Panc1 (cell line): ENCODE results near the gene CCDC90B. TPM values are rescaled to one million over a fixed set of nuclear protein-coding genes. Genes with fewer than 3 reads are reported as not detected.
A peak's percentile ranks its signal among the peaks of the same experiment; 100 is the strongest.

ENCODE experiments used
- ATAC-seq: fragments of 200-7000 bp; cut with Tn5 transposase; 2 replicates; pipeline ENCODE4 v1.9.1; 2020; ENCODE audit warnings: mild to moderate bottlenecking, moderate library complexity
- BruUV-seq: library from RNA; stranded (reverse); fragments of 400-500 nt; replicated peaks from 2 replicates; lab custom pipeline; 2021; lab: Mats Ljungman, UMichigan
- CTCF ChIA-PET: fragments of 300-600 bp; sonication (Branson Sonifier 250); formaldehyde crosslinking; loops from one replicate; lab custom pipeline; 2022; ENCODE audit warnings: antibody characterized with exemption; lab: Charles Lee
- POLR2A ChIA-PET: fragments of 300-600 bp; sonication (Branson Sonifier 250); formaldehyde crosslinking; loops from one replicate; lab custom pipeline; 2022; ENCODE audit warnings: antibody characterized with exemption; lab: Charles Lee
- DNase-seq: peaks from one replicate; pipeline ENCODE4 v3.0.0-alpha.2; 2010; ENCODE audit warnings: low read depth, low spot score
- H3K27ac ChIP-seq: 2 replicates; pipeline ENCODE4 v1.5.1; 2011; ENCODE audit warnings: mild to moderate bottlenecking, low read length, inconsistent platforms
- H3K27me3 ChIP-seq: fragments of 200-500 bp; sonication (Bioruptor generic); 2 replicates; pipeline ENCODE4 v1.6.0; 2014; ENCODE audit warnings: low read length, inconsistent platforms; ENCODE audit not compliant: control insufficient read depth, insufficient read depth
- H3K36me3 ChIP-seq: fragments of 200-500 bp; sonication (Bioruptor generic); 2 replicates; pipeline ENCODE4 v1.5.1; 2014; ENCODE audit warnings: inconsistent platforms, mild to moderate bottlenecking, low read length, moderate library complexity; ENCODE audit not compliant: control insufficient read depth, insufficient read depth
- H3K4me1 ChIP-seq: 2 replicates; pipeline ENCODE4 v1.5.1; 2011; ENCODE audit warnings: inconsistent platforms, mild to moderate bottlenecking, low read length, moderate library complexity; ENCODE audit not compliant: control insufficient read depth, insufficient read depth
- H3K4me3 ChIP-seq, 2 experiments: 2 replicates each; pipeline ENCODE4 v1.5.1; 2011 to 2012; ENCODE audit warnings: low read depth in 2 of 2, low read length in 2 of 2, mild to moderate bottlenecking in 2 of 2, inconsistent platforms in 1 of 2, moderate library complexity in 1 of 2
- H3K9me3 ChIP-seq: fragments of 200-500 bp; sonication (Bioruptor generic); 2 replicates; pipeline ENCODE4 v1.5.1; 2014; ENCODE audit warnings: low read depth, mild to moderate bottlenecking, inconsistent platforms, low read length, moderate library complexity; ENCODE audit not compliant: control insufficient read depth, insufficient read depth
- POLR2AphosphoS5 ChIP-seq: IDR thresholded peaks from 2 replicates; pipeline ENCODE4 v1.6.1; 2012; ENCODE audit warnings: mild to moderate bottlenecking, low read depth, low read length, moderate library complexity
- SIN3A ChIP-seq: IDR thresholded peaks from 2 replicates; pipeline ENCODE4 v1.6.1; 2012; ENCODE audit warnings: low read depth, mild to moderate bottlenecking, low read length, moderate library complexity, borderline replicate concordance; ENCODE audit not compliant: insufficient read depth
- TCF7L2 ChIP-seq: IDR thresholded peaks from 2 replicates; pipeline ENCODE4 v1.6.1; 2011; ENCODE audit warnings: mild to moderate bottlenecking, low read depth, low read length, inconsistent platforms
- in situ Hi-C: cut with HindIII; loops from 2 replicates; pipeline ENCODE4 v1.10.0; 2016; ENCODE audit warnings: low sequenced_read_pairs, low pct_unique_long_range_greater_than_20kb
- intact Hi-C: fragments of 100-400 bp; cut with micrococcal nuclease; formaldehyde crosslinking; loops from one replicate; pipeline ENCODE4 v1.10.0; 2022; ENCODE audit not compliant: unreplicated experiment
- total RNA-seq: library from RNA; stranded (reverse); gene quantifications from one replicate; pipeline ENCODE4 v1.2.1, GENCODE V29; 2021; ENCODE audit not compliant: unreplicated experiment
- TF ChIP-seq, protein P1 (sequence below), 2 experiments: IDR thresholded peaks; 2 replicates each; pipeline ENCODE4 v1.6.1; 2011 to 2012; ENCODE audit warnings: low read depth in 2 of 2, control low read depth in 1 of 2, low read length in 1 of 2, mild to moderate bottlenecking in 1 of 2, moderate library complexity in 1 of 2; ENCODE audit not compliant: insufficient read depth in 1 of 2

Gene CCDC90B
- total RNA-seq, 1 experiment from 2014 or later, result 41.9 TPM

GRCh38 chr11:83299681-83300080, 13.5 kb upstream of the CCDC90B start:
- Histone ChIP-seq H3K9me3 (no peaks in the 10 kb centered on the region), H3K27ac (no peak overlapping the region), H3K36me3 (no peaks in the 10 kb centered on the region), H3K27me3 (peaks cover 5% of the 10 kb centered on the region; the same call in 1 of the 2 replicates), H3K4me3 (no peak overlapping the region), H3K4me1 (no peaks in the 10 kb centered on the region)
- BruUV-seq, result no TSS peak
- intact Hi-C loops, result loop anchor here (10.0 kb wide), 1 partner anchor 225 kb away; no protein-coding TSS in a partner anchor
- CTCF ChIA-PET, result no interaction called here
- TF ChIP-seq SIN3A, result no peak
- no peak for TF ChIP-seq TCF7L2
- TF ChIP-seq, protein P1, sequence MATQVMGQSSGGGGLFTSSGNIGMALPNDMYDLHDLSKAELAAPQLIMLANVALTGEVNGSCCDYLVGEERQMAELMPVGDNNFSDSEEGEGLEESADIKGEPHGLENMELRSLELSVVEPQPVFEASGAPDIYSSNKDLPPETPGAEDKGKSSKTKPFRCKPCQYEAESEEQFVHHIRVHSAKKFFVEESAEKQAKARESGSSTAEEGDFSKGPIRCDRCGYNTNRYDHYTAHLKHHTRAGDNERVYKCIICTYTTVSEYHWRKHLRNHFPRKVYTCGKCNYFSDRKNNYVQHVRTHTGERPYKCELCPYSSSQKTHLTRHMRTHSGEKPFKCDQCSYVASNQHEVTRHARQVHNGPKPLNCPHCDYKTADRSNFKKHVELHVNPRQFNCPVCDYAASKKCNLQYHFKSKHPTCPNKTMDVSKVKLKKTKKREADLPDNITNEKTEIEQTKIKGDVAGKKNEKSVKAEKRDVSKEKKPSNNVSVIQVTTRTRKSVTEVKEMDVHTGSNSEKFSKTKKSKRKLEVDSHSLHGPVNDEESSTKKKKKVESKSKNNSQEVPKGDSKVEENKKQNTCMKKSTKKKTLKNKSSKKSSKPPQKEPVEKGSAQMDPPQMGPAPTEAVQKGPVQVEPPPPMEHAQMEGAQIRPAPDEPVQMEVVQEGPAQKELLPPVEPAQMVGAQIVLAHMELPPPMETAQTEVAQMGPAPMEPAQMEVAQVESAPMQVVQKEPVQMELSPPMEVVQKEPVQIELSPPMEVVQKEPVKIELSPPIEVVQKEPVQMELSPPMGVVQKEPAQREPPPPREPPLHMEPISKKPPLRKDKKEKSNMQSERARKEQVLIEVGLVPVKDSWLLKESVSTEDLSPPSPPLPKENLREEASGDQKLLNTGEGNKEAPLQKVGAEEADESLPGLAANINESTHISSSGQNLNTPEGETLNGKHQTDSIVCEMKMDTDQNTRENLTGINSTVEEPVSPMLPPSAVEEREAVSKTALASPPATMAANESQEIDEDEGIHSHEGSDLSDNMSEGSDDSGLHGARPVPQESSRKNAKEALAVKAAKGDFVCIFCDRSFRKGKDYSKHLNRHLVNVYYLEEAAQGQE (IDR thresholded peaks at IDR 0.05; ENCODE audit: insufficient read depth in 1 of 2, low read depth in 2 of 2, low read length in 1 of 2), result no peak
- TF ChIP-seq POLR2AphosphoS5, result no peak
- no peak for ATAC-seq
- no peak for DNase-seq
- POLR2A ChIA-PET, result no interaction called here
- in situ Hi-C loops, result no loop called here

DNA sequence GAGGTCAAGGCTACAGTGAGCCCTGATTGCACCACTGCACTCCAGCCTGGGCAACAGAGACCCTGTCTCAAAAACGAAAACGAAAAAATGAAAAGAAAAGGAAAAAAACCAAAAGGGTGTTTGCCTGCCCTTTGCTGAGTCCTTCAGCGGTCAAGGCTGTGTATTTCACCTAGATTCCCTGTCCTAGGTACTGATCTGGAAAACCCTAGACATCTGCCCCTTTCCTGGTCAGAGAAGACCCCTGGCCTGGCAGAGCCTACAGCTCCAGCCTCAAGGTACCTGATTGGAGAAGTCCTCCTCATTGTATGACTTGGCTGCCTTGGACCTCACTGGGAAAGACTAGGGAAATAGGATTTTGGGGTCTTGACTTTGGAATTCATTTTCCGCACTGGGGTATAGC, 8.0 kb upstream of the CCDC90B start:
- TF ChIP-seq, protein P1 (IDR thresholded peaks at IDR 0.05; ENCODE audit: insufficient read depth in 1 of 2, low read depth in 2 of 2, low read length in 1 of 2), result peak; percentile 60 to 61; a peak in 3 of 4 replicates
- no peak for TF ChIP-seq POLR2AphosphoS5
- no peaks in the 10 kb centered on the region for H3K4me1 ChIP-seq
- peaks cover 5% of the 10 kb centered on the region; the same call in 1 of the 2 replicates for H3K27me3 ChIP-seq
- H3K27ac ChIP-seq, result no peak overlapping the region
- no TSS peak for BruUV-seq
- no peaks in the 10 kb centered on the region for H3K36me3 ChIP-seq
- ChIA-PET CTCF (no interaction called here), POLR2A (interaction anchor here (0.5 kb wide), 1 partner anchor 217 kb away, joined by 9 read pairs; no protein-coding TSS in a partner anchor)
- intact Hi-C loops (loop anchor here (5.0 to 10.0 kb wide), 2 partner anchors 231 to 428 kb away; no protein-coding TSS in a partner anchor), in situ Hi-C loops (no loop called here)
- no peak overlapping the region for H3K4me3 ChIP-seq
- ATAC-seq (no peak), DNase-seq (no peak)
- no peaks in the 10 kb centered on the region for H3K9me3 ChIP-seq

GRCh38 chr11:83293457-83293774, 7.2 kb upstream of the CCDC90B start:
- in situ Hi-C loops (no loop called here), intact Hi-C loops (loop anchor here (2.0 to 10.0 kb wide), 3 partner anchors 231 to 525 kb away; no protein-coding TSS in a partner anchor)
- Histone ChIP-seq H3K4me1 (no peaks in the 10 kb centered on the region), H3K9me3 (no peaks in the 10 kb centered on the region), H3K4me3 (no peak overlapping the region), H3K36me3 (no peaks in the 10 kb centered on the region), H3K27ac (no peak overlapping the region), H3K27me3 (peaks cover 5% of the 10 kb centered on the region; the same call in 1 of the 2 replicates)
- no peak for ATAC-seq
- ChIA-PET POLR2A (no interaction called here), CTCF (interaction anchor here (0.6 to 2.1 kb wide), 10 partner anchors 10 to 1070 kb away, joined by 3 to 16 read pairs (median 4); no protein-coding TSS in a partner anchor)
- DNase-seq, result no peak
- TF ChIP-seq TCF7L2, result no peak
- BruUV-seq, result no TSS peak
